GM21367 (cell line): ENCODE data around the gene IGF2.
"Not testable (repeated sequence)": the region's sequence is repeated elsewhere in the genome, so short reads cannot be mapped to it uniquely, and the experiment has no call there.

Source experiments
- ATAC-seq: cut with Tn5 transposase; IDR thresholded peaks from one replicate; pipeline ENCODE4 v1.9.1; 2021; ENCODE audit not compliant: unreplicated experiment

Gene IGF2

GRCh38 chr11:2124736-2125484 lies 14.3 kb downstream of the IGF2 start:
- ATAC-seq = not testable (repeated sequence)

GRCh38 chr11:2123628-2123960 lies 15.6 kb downstream of the IGF2 start:
- ATAC-seq = no peak

- ATAC-seq = no peak
Observed at GRCh38 chr11:2122907-2123627, 16.1 kb downstream of the IGF2 start.

- no peak for ATAC-seq
Observed at GRCh38 chr11:2122222-2122906, 16.8 kb downstream of the IGF2 start.

GRCh38 chr11:2121227-2122130 lies 17.7 kb downstream of the IGF2 start:
- no peak for ATAC-seq

GRCh38 chr11:2120359-2121100 lies 18.7 kb downstream of the IGF2 start:
- no peak for ATAC-seq

- no peak for ATAC-seq
Observed at GRCh38 chr11:2118677-2119076, 20.5 kb downstream of the IGF2 start.

GRCh38 chr11:2116680-2117079 lies 22.5 kb downstream of the IGF2 start:
- ATAC-seq = no peak

- ATAC-seq = no peak
Observed at GRCh38 chr11:2115308-2115707, 23.9 kb downstream of the IGF2 start.

- ATAC-seq = no peak
Observed at GRCh38 chr11:2114430-2115241, 24.6 kb downstream of the IGF2 start.

GRCh38 chr11:2113776-2114175 lies 25.4 kb downstream of the IGF2 start:
- ATAC-seq = no peak

- no peak for ATAC-seq
Observed at GRCh38 chr11:2110521-2110920, 28.7 kb downstream of the IGF2 start.

GRCh38 chr11:2109541-2110019 lies 29.6 kb downstream of the IGF2 start:
- no peak for ATAC-seq

- ATAC-seq = no peak
Observed at GRCh38 chr11:2108675-2109491, 30.3 kb downstream of the IGF2 start.

GRCh38 chr11:2107941-2108630 lies 31.1 kb downstream of the IGF2 start:
- ATAC-seq = no peak

- no peak for ATAC-seq
Observed at GRCh38 chr11:2107521-2107920, 31.7 kb downstream of the IGF2 start.

GRCh38 chr11:2106583-2107209 lies 32.5 kb downstream of the IGF2 start:
- ATAC-seq = no peak
